Endothelial cell of umbilical vein (primary cell): Measurements from ENCODE around the gene LORICRIN. TPM values are rescaled to one million over a fixed set of nuclear protein-coding genes. Genes with fewer than 3 reads are reported as not detected.

Experiments
- BruUV-seq: library from RNA; stranded (reverse); fragments of 400-500 nt; replicated peaks from 2 replicates; lab custom pipeline; 2021; lab: Mats Ljungman, UMichigan
- CTCF ChIA-PET: fragments of 300-600, 350-600 bp; sonication (Branson Sonifier 250); formaldehyde crosslinking; loops from one replicate; lab custom pipeline; 2021; ENCODE audit warnings: antibody characterized with exemption, inconsistent platforms; lab: Charles Lee
- POLR2A ChIA-PET: fragments of 300-600, 350-600 bp; sonication (Branson Sonifier 250); formaldehyde crosslinking; loops from one replicate; lab custom pipeline; 2021; ENCODE audit warnings: antibody characterized with exemption, inconsistent platforms; lab: Charles Lee
- DNase-seq: peaks from one replicate; pipeline ENCODE4 v3.0.0-alpha.2; 2011; ENCODE audit warnings: low read depth, low spot score
- FAIRE-seq: peaks from 2 replicates; lab custom pipeline; 2011; peaks lifted over from hg19 to GRCh38; lab: Jason Lieb, UNC
- H2AFZ ChIP-seq: 2 replicates; pipeline ENCODE4 v1.6.0; 2012; ENCODE audit warnings: low read depth, low read length, control low read depth, inconsistent platforms
- H3K27ac ChIP-seq: 2 replicates; pipeline ENCODE4 v1.5.1; 2011; ENCODE audit warnings: low read depth, mild to moderate bottlenecking, control low read depth, low read length, moderate library complexity; ENCODE audit not compliant: insufficient read depth
- H3K27me3 ChIP-seq, 2 experiments: 2 replicates each; pipeline versions ENCODE4 v1.6.0 to v1.6.1; 2011; ENCODE audit warnings: low read length in 2 of 2, mixed read lengths in 1 of 2; ENCODE audit not compliant: control insufficient read depth in 2 of 2, insufficient read depth in 2 of 2
- H3K36me3 ChIP-seq, 2 experiments: 2 replicates in 1 of 2; 3 replicates in 1 of 2; pipeline ENCODE4 v1.5.1; 2011; ENCODE audit warnings: low read length in 2 of 2, mild to moderate bottlenecking in 1 of 2, moderate library complexity in 1 of 2; ENCODE audit not compliant: control insufficient read depth in 2 of 2, insufficient read depth in 2 of 2; ENCODE audit errors: extremely low read depth in 1 of 2
- H3K4me1 ChIP-seq: 3 replicates; pipeline ENCODE4 v1.5.1; 2011; ENCODE audit warnings: mild to moderate bottlenecking, low read length; ENCODE audit not compliant: control insufficient read depth, insufficient read depth; ENCODE audit errors: extremely low read depth
- H3K4me2 ChIP-seq: 2 replicates; pipeline ENCODE4 v1.6.1; 2011; ENCODE audit warnings: low read length, control low read depth, mixed read lengths; ENCODE audit not compliant: insufficient read depth
- H3K4me3 ChIP-seq, 3 experiments: fragments of 200-600 bp in 1 of 3; sonication (generic), shearing (Covaris generic) in 1 of 3; replicated peaks in 1 of 3; 2 replicates each; pipeline ENCODE4 v1.5.1; 2011 to 2016; ENCODE audit warnings: control low read depth in 3 of 3, low read length in 3 of 3, mild to moderate bottlenecking in 2 of 3, inconsistent platforms in 1 of 3, low read depth in 1 of 3, moderate library complexity in 1 of 3; ENCODE audit not compliant: insufficient read depth in 1 of 3
- H3K79me2 ChIP-seq: 2 replicates; pipeline ENCODE4 v1.6.0; 2012; ENCODE audit warnings: low read length, inconsistent platforms; ENCODE audit not compliant: control insufficient read depth, insufficient read depth
- H3K9ac ChIP-seq: replicated peaks from 2 replicates; pipeline ENCODE3; 2011; ENCODE audit warnings: low read length, control low read depth; ENCODE audit not compliant: insufficient read depth; ENCODE audit errors: extremely low read depth
- H3K9me1 ChIP-seq: replicated peaks from 3 replicates; pipeline ENCODE4 v1.6.0; 2011; ENCODE audit warnings: mild to moderate bottlenecking, low read length; ENCODE audit not compliant: control insufficient read depth, insufficient read depth; ENCODE audit errors: extremely low read depth
- H3K9me3 ChIP-seq: replicated peaks from 2 replicates; pipeline ENCODE4 v1.5.1; 2012; ENCODE audit warnings: low read length, inconsistent platforms; ENCODE audit not compliant: control insufficient read depth, insufficient read depth
- H4K20me1 ChIP-seq: replicated peaks from 2 replicates; pipeline ENCODE3; 2011; ENCODE audit warnings: mild to moderate bottlenecking, low read length; ENCODE audit not compliant: control insufficient read depth, insufficient read depth; ENCODE audit errors: extremely low read depth
- CTCF ChIP-seq, 2 donors: IDR thresholded peaks; 1 replicate in 1 of 2; 2 replicates in 1 of 2; pipeline ENCODE4 v1.5.1; 2011; ENCODE audit warnings: low read length in 2 of 2, mild to moderate bottlenecking in 2 of 2, moderate library complexity in 2 of 2, control low read depth in 1 of 2, inconsistent platforms in 1 of 2, low read depth in 1 of 2; ENCODE audit not compliant: insufficient read depth in 1 of 2; ENCODE audit errors: extremely low read depth in 1 of 2
- EZH2 ChIP-seq: IDR thresholded peaks from 2 replicates; pipeline ENCODE4 v1.6.1; 2012; ENCODE audit warnings: borderline replicate concordance, low read depth, mild to moderate bottlenecking, moderate library complexity, low read length, inconsistent platforms; ENCODE audit not compliant: severe bottlenecking
- FOS ChIP-seq: IDR thresholded peaks from 2 replicates; pipeline ENCODE4 v1.6.1; 2011; ENCODE audit warnings: mild to moderate bottlenecking, low read length, moderate library complexity, borderline replicate concordance; ENCODE audit not compliant: insufficient read depth
- GATA2 ChIP-seq: IDR thresholded peaks from 2 replicates; pipeline ENCODE4 v1.7.0; 2011; ENCODE audit warnings: low read depth, mild to moderate bottlenecking, moderate library complexity, mixed read lengths, low read length; ENCODE audit not compliant: insufficient read length, insufficient read depth
- JUN ChIP-seq: IDR thresholded peaks from 2 replicates; pipeline ENCODE4 v1.6.1; 2011; ENCODE audit warnings: borderline replicate concordance, low read depth; ENCODE audit not compliant: insufficient read length, insufficient read depth
- MAX ChIP-seq: IDR thresholded peaks from 2 replicates; pipeline ENCODE4 v1.6.1; 2011; ENCODE audit not compliant: insufficient read depth, insufficient read length
- MYC ChIP-seq: IDR thresholded peaks from one replicate; pipeline ENCODE4 v1.6.1; 2011; ENCODE audit warnings: mild to moderate bottlenecking, low read depth, low read length
- POLR2A ChIP-seq: IDR thresholded peaks from 2 replicates; pipeline ENCODE4 v1.6.1; 2012; ENCODE audit warnings: low read depth, mild to moderate bottlenecking, control low read depth, low read length
- POLR2AphosphoS5 ChIP-seq: IDR thresholded peaks from 2 replicates; pipeline ENCODE4 v1.6.1; 2012; ENCODE audit warnings: low read depth, mild to moderate bottlenecking, control low read depth, low read length, moderate library complexity; ENCODE audit not compliant: insufficient read depth
- dilution Hi-C: fragments of 300-500 bp; cut with MboI; formaldehyde crosslinking; loops from one replicate; pipeline ENCODE4 v1.15.0; 2019; ENCODE audit warnings: low sequenced_read_pairs; ENCODE audit not compliant: extremely low pct_ligation_motif_present
- intact Hi-C: fragments of 100-400 bp; cut with micrococcal nuclease; formaldehyde crosslinking; loops from one replicate; pipeline ENCODE4 v1.10.0; 2022
- polyA plus RNA-seq, 4 experiments: library from polyadenylated mRNA; depleted of rRNA in 3 of 4; stranded (reverse) in 3 of 4; unstranded in 1 of 4; fragments of >200 nt; gene quantifications; 2 replicates each; pipeline versions ENCODE4 v1.2.1 to v1.2.3, GENCODE V29; 2011 to 2012; ENCODE audit warnings: missing spikeins in 1 of 4
- total RNA-seq: library from RNA; stranded (reverse); gene quantifications from 2 replicates; pipeline ENCODE4 v1.2.3, GENCODE V29; 2021

LORICRIN gene
- total and polyA plus RNA-seq, 2 donors (not counting 3 experiments of a cell fraction or from before 2014, with no cell fraction given) = not detected

DNA sequence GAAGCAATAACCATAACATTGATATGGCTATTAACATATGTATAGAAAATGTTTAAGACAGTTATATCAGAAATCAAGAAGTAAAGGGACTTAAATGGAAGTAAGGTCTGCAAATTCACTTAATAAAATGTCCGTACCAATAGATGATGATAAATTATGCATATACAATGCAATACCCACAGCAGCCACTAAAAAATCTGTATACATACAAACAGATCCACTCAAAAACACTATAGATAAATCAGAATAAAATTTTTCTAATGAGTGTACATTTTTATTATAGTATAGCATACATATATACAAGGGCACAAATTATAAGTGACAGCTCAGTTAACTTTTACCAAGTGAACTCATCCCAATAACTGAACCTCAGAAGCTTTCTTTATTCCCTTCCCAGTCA lies 6.0 kb downstream of the LORICRIN start:
- Histone ChIP-seq H3K4me2 (no peak overlapping the region), H2AFZ (no peak overlapping the region), H3K36me3 (no peaks in the 10 kb centered on the region), H3K4me1 (no peaks in the 10 kb centered on the region), H3K79me2 (no peaks in the 10 kb centered on the region), H3K27me3 (peaks cover 24 to 35% of the 10 kb centered on the region in 2 experiments), H4K20me1 (no peaks in the 10 kb centered on the region), H3K9me1 (peaks cover 2% of the 10 kb centered on the region), H3K27ac (no peak overlapping the region), H3K9me3 (no peaks in the 10 kb centered on the region), H3K4me3 (no peak overlapping the region), H3K9ac (no peak overlapping the region)
- TF ChIP-seq CTCF (IDR thresholded peaks at IDR 0.05; ENCODE audit: extremely low read depth in 1 of 2, insufficient read depth in 1 of 2, low read depth in 1 of 2, low read length in 2 of 2) = no peak
- TF ChIP-seq POLR2AphosphoS5 = no peak
- TF ChIP-seq JUN = no peak
- TF ChIP-seq MAX = no peak
- TF ChIP-seq FOS = no peak
- TF ChIP-seq EZH2 = no peak
- no peak for TF ChIP-seq MYC
- no peak for TF ChIP-seq POLR2A
- TF ChIP-seq GATA2 = no peak
- BruUV-seq = no TSS peak
- intact Hi-C loops (no loop called here), dilution Hi-C loops (no loop called here)
- no peak for DNase-seq
- ChIA-PET POLR2A (no interaction called here), CTCF (no interaction called here)
- FAIRE-seq = no peak
